GM21360 (cell line): ENCODE data around the gene MBD5.

Source experiments
- ATAC-seq: cut with Tn5 transposase; IDR thresholded peaks from one replicate; pipeline ENCODE4 v1.9.1; 2021; ENCODE audit warnings: mild to moderate bottlenecking, moderate library complexity; ENCODE audit not compliant: unreplicated experiment

MBD5 gene

GRCh38 chr2:148022882-148023281 is 2.0 kb downstream of the MBD5 start:
- no peak for ATAC-seq

GRCh38 chr2:148023861-148024260 is 3.0 kb downstream of the MBD5 start:
- no peak for ATAC-seq

GRCh38 chr2:148026573-148026972 is 5.7 kb downstream of the MBD5 start:
- no peak for ATAC-seq

- no peak for ATAC-seq
These were observed 6.9 kb downstream of the MBD5 start for GRCh38 chr2:148027822-148028221.

GRCh38 chr2:148028781-148029180 is 7.9 kb downstream of the MBD5 start:
- no peak for ATAC-seq

- no peak for ATAC-seq
These were observed 10.3 kb downstream of the MBD5 start for GRCh38 chr2:148031152-148031551.

- ATAC-seq: no peak
These were observed 11.3 kb downstream of the MBD5 start for GRCh38 chr2:148032215-148032614.

- ATAC-seq: no peak
These were observed 18.9 kb downstream of the MBD5 start for GRCh38 chr2:148039783-148040182.

GRCh38 chr2:148042219-148042618 is 21.3 kb downstream of the MBD5 start:
- ATAC-seq: peak; percentile 89

GRCh38 chr2:148044322-148044721 is 23.4 kb downstream of the MBD5 start:
- ATAC-seq: no peak

GRCh38 chr2:148046802-148047201 is 25.9 kb downstream of the MBD5 start:
- ATAC-seq: no peak

GRCh38 chr2:148048475-148049221 is 27.8 kb downstream of the MBD5 start:
- peak; percentile 70 for ATAC-seq

GRCh38 chr2:148049284-148049683 is 28.4 kb downstream of the MBD5 start:
- ATAC-seq: no peak

- ATAC-seq: no peak
These were observed 31.8 kb downstream of the MBD5 start for GRCh38 chr2:148052687-148053086.

GRCh38 chr2:148058641-148059040 is 37.8 kb downstream of the MBD5 start:
- no peak for ATAC-seq

- ATAC-seq: no peak
These were observed 42.7 kb downstream of the MBD5 start for GRCh38 chr2:148063633-148064032.

GRCh38 chr2:148065936-148066335 is 45.0 kb downstream of the MBD5 start:
- ATAC-seq: no peak

- no peak for ATAC-seq
These were observed 46.9 kb downstream of the MBD5 start for GRCh38 chr2:148067801-148068200.

- ATAC-seq: no peak
These were observed 50.5 kb downstream of the MBD5 start for GRCh38 chr2:148071351-148071750.

- no peak for ATAC-seq
These were observed 75.1 kb downstream of the MBD5 start for GRCh38 chr2:148096012-148096411.

GRCh38 chr2:148102641-148103040 is 81.8 kb downstream of the MBD5 start:
- no peak for ATAC-seq

GRCh38 chr2:148103946-148104345 is 83.1 kb downstream of the MBD5 start:
- no peak for ATAC-seq

- no peak for ATAC-seq
These were observed 85.4 kb downstream of the MBD5 start for GRCh38 chr2:148106331-148106730.
